Measurements from ENCODE around the gene RNASE7.

Gene RNASE7

GRCh38 chr14:21043387-21043973 is 1.3 kb downstream of the RNASE7 start:
- Mint-ChIP-seq H3K4me3 (no peak overlapping the region), H3K27me3 (peaks cover 29% of the 10 kb centered on the region), H3K4me1 (ENCODE audit: low read depth) (peaks cover 37% of the 10 kb centered on the region), H3K27ac (no peak overlapping the region), H3K36me3 (ENCODE audit: low read depth) (no peaks in the 10 kb centered on the region), H3K9me3 (no peaks in the 10 kb centered on the region)
- intact Hi-C loops (cut with micrococcal nuclease) = no loop called here

DNA sequence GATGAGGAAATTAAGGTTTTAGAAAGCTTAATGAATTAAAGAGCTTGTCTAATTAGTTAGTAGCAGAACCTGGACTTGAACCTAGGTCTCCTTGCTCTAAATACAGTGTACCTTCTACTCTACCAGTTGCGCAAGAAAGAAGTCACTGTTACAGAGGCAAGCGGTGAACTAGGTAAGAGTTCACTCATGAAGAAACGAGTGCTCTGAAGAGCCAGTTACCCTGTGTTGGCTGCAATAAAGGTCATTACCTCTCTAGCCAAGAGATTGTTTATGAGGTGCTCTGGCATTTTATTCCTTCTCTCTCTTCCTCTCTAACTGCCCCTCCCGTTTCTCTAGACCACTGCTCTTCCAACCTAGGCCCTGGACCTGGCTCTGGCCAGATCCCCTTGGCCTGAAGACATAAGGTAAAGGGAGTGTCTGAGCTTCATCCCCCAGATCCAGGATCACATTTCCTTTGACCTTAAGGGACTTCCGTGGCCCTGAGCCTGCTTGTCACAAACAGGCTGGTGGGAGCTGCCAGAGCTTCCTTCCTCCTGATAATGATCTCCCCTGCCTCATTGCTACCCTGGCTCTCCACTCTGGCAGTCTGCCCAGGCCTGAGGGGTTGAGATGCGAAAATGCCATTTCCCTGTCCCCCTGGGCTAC is 1.9 kb downstream of the RNASE7 start:
- H3K36me3 Mint-ChIP-seq (ENCODE audit: low read depth) = no peaks in the 10 kb centered on the region
- no peaks in the 10 kb centered on the region for H3K9me3 Mint-ChIP-seq
- peaks cover 31% of the 10 kb centered on the region for H3K27me3 Mint-ChIP-seq
- intact Hi-C loops (cut with micrococcal nuclease) = no loop called here
- H3K4me1 Mint-ChIP-seq (ENCODE audit: low read depth) = peaks cover 33% of the 10 kb centered on the region
- H3K4me3 Mint-ChIP-seq = no peak overlapping the region
- H3K27ac Mint-ChIP-seq = peak overlapping the region; percentile 23

GRCh38 chr14:21047378-21047781 is 5.2 kb downstream of the RNASE7 start:
- Mint-ChIP-seq H3K27me3 (peaks cover 29% of the 10 kb centered on the region), H3K36me3 (ENCODE audit: low read depth) (no peaks in the 10 kb centered on the region), H3K4me1 (ENCODE audit: low read depth) (peaks cover 25% of the 10 kb centered on the region), H3K4me3 (no peak overlapping the region), H3K27ac (no peak overlapping the region), H3K9me3 (no peaks in the 10 kb centered on the region)
- intact Hi-C loops (cut with micrococcal nuclease) = no loop called here

- Mint-ChIP-seq H3K9me3 (no peaks in the 10 kb centered on the region), H3K27ac (no peak overlapping the region), H3K4me1 (ENCODE audit: low read depth) (peaks cover 14% of the 10 kb centered on the region), H3K36me3 (ENCODE audit: low read depth) (no peaks in the 10 kb centered on the region), H3K4me3 (no peak overlapping the region), H3K27me3 (peaks cover 19% of the 10 kb centered on the region)
- intact Hi-C loops (cut with micrococcal nuclease) = no loop called here
Observed at GRCh38 chr14:21048638-21049037, 6.5 kb downstream of the RNASE7 start.

- intact Hi-C loops (cut with micrococcal nuclease) = no loop called here
Observed at GRCh38 chr14:21049271-21049673, 7.1 kb downstream of the RNASE7 start.

DNA sequence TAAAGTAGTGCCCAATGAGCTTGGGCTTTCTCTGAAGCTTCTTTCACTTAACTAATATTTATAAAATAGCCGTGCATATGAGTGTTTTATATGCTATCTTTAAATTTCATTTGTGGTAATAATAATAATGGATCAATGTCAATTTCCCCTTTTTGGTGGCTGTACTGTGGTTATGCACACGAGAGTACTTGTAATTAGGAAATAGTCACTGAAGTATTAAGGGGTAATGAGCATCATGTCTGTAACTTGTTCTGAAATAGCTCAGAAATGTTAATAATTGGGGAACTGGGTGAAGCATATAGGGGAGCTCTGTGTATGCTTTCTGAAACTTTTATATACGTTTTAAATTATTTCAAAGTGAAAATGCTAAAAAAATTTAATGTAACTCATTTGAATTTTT is 8.4 kb downstream of the RNASE7 start:
- Mint-ChIP-seq H3K27me3 (peaks cover 9% of the 10 kb centered on the region), H3K4me1 (ENCODE audit: low read depth) (peaks cover 5% of the 10 kb centered on the region), H3K4me3 (no peak overlapping the region), H3K27ac (no peak overlapping the region), H3K36me3 (ENCODE audit: low read depth) (no peaks in the 10 kb centered on the region), H3K9me3 (no peaks in the 10 kb centered on the region)
- intact Hi-C loops (cut with micrococcal nuclease) = no loop called here

More at GRCh38 chr14:21049271-21049673, 7.1 kb downstream of the RNASE7 start:
- Mint-ChIP-seq H3K4me3 (no peak overlapping the region), H3K27ac (no peak overlapping the region), H3K4me1 (ENCODE audit: low read depth) (peaks cover 9% of the 10 kb centered on the region), H3K27me3 (peaks cover 17% of the 10 kb centered on the region), H3K9me3 (no peaks in the 10 kb centered on the region), H3K36me3 (ENCODE audit: low read depth) (no peaks in the 10 kb centered on the region)

GRCh38 chr14:21053184-21054122 is 11.3 kb downstream of the RNASE7 start:
- Mint-ChIP-seq H3K4me1 (ENCODE audit: low read depth) (peaks cover 5% of the 10 kb centered on the region), H3K9me3 (no peaks in the 10 kb centered on the region), H3K27me3 (peaks cover 7% of the 10 kb centered on the region), H3K4me3 (no peak overlapping the region), H3K36me3 (ENCODE audit: low read depth) (no peaks in the 10 kb centered on the region), H3K27ac (no peak overlapping the region)
- intact Hi-C loops (cut with micrococcal nuclease) = no loop called here

- H3K9me3 Mint-ChIP-seq = no peaks in the 10 kb centered on the region
Observed at GRCh38 chr14:21054123-21054767, 12.1 kb downstream of the RNASE7 start.

GRCh38 chr14:21054768-21055145 is 12.6 kb downstream of the RNASE7 start:
- Mint-ChIP-seq H3K27ac (no peak overlapping the region), H3K27me3 (peaks cover 7% of the 10 kb centered on the region), H3K9me3 (no peaks in the 10 kb centered on the region), H3K36me3 (ENCODE audit: low read depth) (no peaks in the 10 kb centered on the region), H3K4me1 (ENCODE audit: low read depth) (peaks cover 5% of the 10 kb centered on the region), H3K4me3 (no peak overlapping the region)
- intact Hi-C loops (cut with micrococcal nuclease) = no loop called here

More at GRCh38 chr14:21054123-21054767, 12.1 kb downstream of the RNASE7 start:
- Mint-ChIP-seq H3K27ac (no peak overlapping the region), H3K4me1 (ENCODE audit: low read depth) (peaks cover 5% of the 10 kb centered on the region), H3K4me3 (no peak overlapping the region), H3K36me3 (ENCODE audit: low read depth) (no peaks in the 10 kb centered on the region), H3K27me3 (peaks cover 7% of the 10 kb centered on the region)
- intact Hi-C loops (cut with micrococcal nuclease) = no loop called here

DNA sequence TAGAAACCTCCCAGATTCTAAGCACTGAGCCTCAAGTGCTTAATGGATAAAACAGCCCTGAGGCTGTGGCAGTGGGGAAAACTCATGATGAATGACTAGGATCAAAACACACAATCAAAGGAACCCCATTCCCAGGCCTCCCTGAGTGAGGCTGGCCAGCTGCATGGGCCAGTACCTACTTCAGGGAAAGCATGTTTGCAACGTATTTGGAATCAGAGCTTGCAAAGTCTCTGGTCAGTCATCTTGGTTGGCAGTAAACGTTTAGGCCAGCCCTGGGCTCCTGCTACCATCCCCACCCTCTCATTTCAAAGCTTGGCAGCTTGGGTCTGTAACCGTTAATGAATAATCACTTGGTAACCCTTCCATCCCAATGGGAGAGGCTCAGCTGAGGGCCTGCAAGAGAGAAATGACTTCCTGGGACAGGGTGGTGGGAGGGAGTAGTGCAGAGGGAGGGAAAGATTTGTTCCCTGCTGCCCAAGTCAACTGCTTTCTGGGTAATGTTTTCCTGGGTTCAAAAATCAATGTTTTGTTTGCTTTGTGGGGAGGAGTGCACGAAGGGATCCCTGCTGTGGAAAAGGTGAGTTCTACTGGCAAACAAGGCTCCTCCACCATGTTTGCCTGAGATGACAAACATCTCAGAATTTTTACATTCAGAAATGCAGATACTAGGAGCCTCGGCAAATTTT is 13.4 kb downstream of the RNASE7 start:
- Mint-ChIP-seq H3K9me3 (no peaks in the 10 kb centered on the region), H3K4me3 (no peak overlapping the region), H3K36me3 (ENCODE audit: low read depth) (no peaks in the 10 kb centered on the region), H3K27me3 (peaks cover 9% of the 10 kb centered on the region), H3K27ac (no peak overlapping the region), H3K4me1 (ENCODE audit: low read depth) (peaks cover 3% of the 10 kb centered on the region)
- intact Hi-C loops (cut with micrococcal nuclease) = no loop called here

GRCh38 chr14:21056520-21057163 is 14.5 kb downstream of the RNASE7 start:
- intact Hi-C loops (cut with micrococcal nuclease) = no loop called here
- Mint-ChIP-seq H3K27me3 (peaks cover 15% of the 10 kb centered on the region), H3K9me3 (no peaks in the 10 kb centered on the region), H3K4me3 (no peak overlapping the region), H3K36me3 (ENCODE audit: low read depth) (no peaks in the 10 kb centered on the region), H3K4me1 (ENCODE audit: low read depth) (no peaks in the 10 kb centered on the region), H3K27ac (no peak overlapping the region)

GRCh38 chr14:21057803-21058675 is 15.9 kb downstream of the RNASE7 start, which contains the start of gene RNASE8:
Gene RNASE8 (plus strand): TSS chr14:21057822. CDS start chr14:21057893, 71 bp downstream.
- Mint-ChIP-seq H3K36me3 (ENCODE audit: low read depth) (no peaks in the 10 kb centered on the region), H3K9me3 (no peaks in the 10 kb centered on the region), H3K4me3 (no peak within 1 kb of the TSS), H3K27me3 (peaks cover 18% of the 10 kb centered on the region), H3K4me1 (ENCODE audit: low read depth) (no peaks in the 10 kb centered on the region), H3K27ac (no peak within 1 kb of the TSS)
- intact Hi-C loops (cut with micrococcal nuclease) = no loop called here

Data from dendritic cell treated with granulocyte-macrophage colony-stimulating factor and Interleukin-4, amounts not matched to agents 40 ng/mL and 50 ng/mL, for 4 days (primary cell).